Measurements from ENCODE around the gene JPH3.
"Not testable (repeated sequence)": the region's sequence is repeated elsewhere in the genome, so short reads cannot be mapped to it uniquely, and the experiment has no call there.

JPH3 gene

DNA sequence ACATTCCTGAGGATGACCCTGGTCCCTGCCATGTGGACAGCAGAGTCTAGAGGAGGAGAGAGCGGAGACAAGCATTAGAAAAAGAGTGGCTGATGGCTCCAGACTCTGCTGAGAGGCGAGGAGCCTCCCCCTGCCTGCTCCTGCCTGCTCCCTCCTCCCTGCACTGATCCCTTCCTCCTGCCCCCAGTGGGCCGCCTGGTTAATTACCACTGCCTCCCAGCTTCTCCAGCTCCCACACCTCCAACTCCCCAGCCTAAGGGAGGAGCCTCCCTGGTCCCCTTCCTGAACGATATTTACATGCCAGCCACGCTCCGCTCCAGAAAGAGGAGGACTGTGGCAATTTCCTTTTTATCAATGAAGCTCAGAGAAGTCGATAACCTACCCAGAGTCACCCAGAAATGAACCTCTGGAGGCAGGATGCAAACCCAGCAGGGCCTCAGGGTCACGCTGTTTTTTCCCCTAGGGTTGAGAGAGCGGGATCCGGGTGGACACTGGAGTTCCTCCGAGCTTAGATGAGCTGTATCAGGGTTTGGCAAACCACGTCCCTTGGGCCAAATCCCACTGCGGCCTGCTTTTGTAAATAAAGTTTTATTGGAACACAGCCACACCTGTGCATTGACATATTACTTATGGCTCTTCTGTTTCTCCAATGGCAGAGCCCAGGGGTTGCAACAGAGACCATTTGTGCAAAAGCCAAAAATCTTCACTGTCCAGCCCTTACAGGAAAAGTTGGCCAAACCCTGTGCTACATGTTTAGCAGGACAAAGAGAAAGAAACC lies 27.1 kb upstream of the JPH3 start:
- Histone ChIP-seq H3K9ac (ENCODE audit: low read depth in 1 of 2, low read length in 2 of 2) (no peak overlapping the region), H3K4me3 (ENCODE audit: low read depth in 1 of 2, low read length in 2 of 2) (no peak overlapping the region), H3K27me3 (ENCODE audit: control insufficient read depth in 1 of 2, insufficient read depth in 2 of 2, low read length in 2 of 2) (peaks cover 0 to 6% of the 10 kb centered on the region in 2 donors), H3K36me3 (ENCODE audit: control insufficient read depth in 1 of 2, insufficient read depth in 2 of 2, low read length in 2 of 2) (no peaks in the 10 kb centered on the region), H3K9me3 (ENCODE audit: control insufficient read depth in 1 of 2, low read length in 2 of 2) (no peaks in the 10 kb centered on the region), H3K4me1 (ENCODE audit: control insufficient read depth in 1 of 2, insufficient read depth in 2 of 2, low read length in 2 of 2) (peaks cover 5 to 8% of the 10 kb centered on the region in 2 donors), H3K27ac (ENCODE audit: low read depth, low read length) (no peak overlapping the region)

DNA sequence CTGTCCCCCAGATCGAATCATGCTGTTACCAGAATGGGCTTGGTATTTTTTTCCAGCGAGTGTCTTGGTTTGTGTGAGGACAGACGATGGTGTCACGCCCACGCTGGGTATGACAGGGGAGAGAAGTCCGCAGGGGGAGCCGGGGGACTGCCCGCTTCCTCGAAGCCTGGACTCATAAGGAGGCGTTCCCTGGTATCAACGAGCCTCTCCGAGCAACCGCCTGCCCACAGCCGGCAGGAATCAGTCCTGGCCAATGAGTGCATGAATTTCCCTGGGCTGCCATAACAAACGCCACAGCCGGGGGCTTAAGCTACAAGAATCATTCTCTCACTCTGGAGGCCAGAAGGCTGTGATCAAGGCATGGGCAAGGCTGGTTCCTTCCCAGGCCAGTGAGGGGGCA lies 26.1 kb upstream of the JPH3 start:
- peaks cover 0 to 6% of the 10 kb centered on the region in 2 donors for H3K27me3 ChIP-seq (ENCODE audit: control insufficient read depth in 1 of 2, insufficient read depth in 2 of 2, low read length in 2 of 2)
- no peaks in the 10 kb centered on the region for H3K36me3 ChIP-seq (ENCODE audit: control insufficient read depth in 1 of 2, insufficient read depth in 2 of 2, low read length in 2 of 2)
- H3K4me1 ChIP-seq (ENCODE audit: control insufficient read depth in 1 of 2, insufficient read depth in 2 of 2, low read length in 2 of 2) = peaks cover 5 to 7% of the 10 kb centered on the region in 2 donors
- no peaks in the 10 kb centered on the region for H3K9me3 ChIP-seq (ENCODE audit: control insufficient read depth in 1 of 2, low read length in 2 of 2)
- no peak overlapping the region for H3K9ac ChIP-seq (ENCODE audit: low read depth in 1 of 2, low read length in 2 of 2)
- H3K4me3 ChIP-seq (ENCODE audit: low read depth in 1 of 2, low read length in 2 of 2) = no peak overlapping the region
- no peak overlapping the region for H3K27ac ChIP-seq (ENCODE audit: low read depth, low read length)

DNA sequence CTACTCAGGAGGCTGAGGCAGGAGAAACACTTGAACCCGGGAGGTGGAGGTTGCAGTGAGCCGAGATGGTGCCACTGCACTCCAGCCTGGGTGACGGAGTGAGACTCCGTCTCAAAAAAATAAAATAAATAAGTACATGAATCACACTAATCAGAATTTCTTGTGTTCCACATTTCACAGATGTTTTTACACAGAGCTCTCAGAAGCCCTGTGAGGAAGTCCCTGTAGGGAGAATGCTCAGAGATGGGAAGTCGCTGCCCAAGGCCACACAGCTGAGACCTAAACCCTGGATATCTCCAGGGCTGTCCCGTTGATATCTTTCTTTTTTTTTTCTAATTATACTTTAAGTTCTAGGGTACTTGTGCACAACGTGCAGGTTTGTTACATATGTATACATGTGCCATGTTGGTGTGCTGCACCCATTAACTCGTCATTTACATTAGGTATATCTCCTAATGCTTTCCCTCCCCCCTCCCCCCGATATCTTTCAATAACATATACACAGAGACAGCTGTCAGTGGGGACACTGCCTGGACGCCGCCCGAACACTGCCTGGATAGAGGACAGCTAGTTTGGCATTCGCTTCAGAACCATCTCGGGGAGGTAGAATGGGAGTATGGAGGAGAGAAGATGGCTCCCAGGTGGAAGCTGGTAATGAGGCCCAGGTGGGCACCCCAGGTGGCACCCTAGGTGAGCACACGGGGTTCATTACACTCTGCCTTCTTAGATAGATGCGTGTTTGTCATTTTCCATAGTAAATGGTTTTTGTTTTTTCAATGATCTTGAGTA lies 24.0 kb upstream of the JPH3 start:
- H3K9ac ChIP-seq (ENCODE audit: low read depth in 1 of 2, low read length in 2 of 2); H3K27ac ChIP-seq (ENCODE audit: low read depth, low read length); H3K4me1 ChIP-seq (ENCODE audit: control insufficient read depth in 1 of 2, insufficient read depth in 2 of 2, low read length in 2 of 2); H3K9me3 ChIP-seq (ENCODE audit: control insufficient read depth in 1 of 2, low read length in 2 of 2); H3K36me3 ChIP-seq (ENCODE audit: control insufficient read depth in 1 of 2, insufficient read depth in 2 of 2, low read length in 2 of 2); H3K4me3 ChIP-seq (ENCODE audit: low read depth in 1 of 2, low read length in 2 of 2); H3K27me3 ChIP-seq (ENCODE audit: control insufficient read depth in 1 of 2, insufficient read depth in 2 of 2, low read length in 2 of 2): not testable (repeated sequence)

DNA sequence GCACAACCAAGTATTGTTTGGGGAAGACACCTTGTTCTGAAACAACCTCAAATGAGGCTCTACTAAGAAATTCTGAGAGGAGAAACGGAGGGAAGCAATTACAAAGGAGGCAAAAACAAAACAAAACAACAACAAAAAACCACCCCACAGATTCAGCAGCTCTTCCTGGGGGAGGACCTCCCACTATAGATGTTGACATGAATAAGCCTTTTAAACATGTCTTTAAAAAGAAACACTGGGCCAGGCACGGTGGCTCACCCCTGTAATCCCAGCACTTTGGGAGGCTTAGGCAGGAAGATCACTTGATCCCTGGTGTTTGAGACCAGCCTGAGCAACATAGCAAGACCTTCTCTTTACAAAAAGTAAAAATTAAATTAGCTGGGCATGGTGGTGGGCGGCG lies 22.6 kb upstream of the JPH3 start:
- H3K4me3 ChIP-seq (ENCODE audit: low read depth in 1 of 2, low read length in 2 of 2) = no peak overlapping the region

DNA sequence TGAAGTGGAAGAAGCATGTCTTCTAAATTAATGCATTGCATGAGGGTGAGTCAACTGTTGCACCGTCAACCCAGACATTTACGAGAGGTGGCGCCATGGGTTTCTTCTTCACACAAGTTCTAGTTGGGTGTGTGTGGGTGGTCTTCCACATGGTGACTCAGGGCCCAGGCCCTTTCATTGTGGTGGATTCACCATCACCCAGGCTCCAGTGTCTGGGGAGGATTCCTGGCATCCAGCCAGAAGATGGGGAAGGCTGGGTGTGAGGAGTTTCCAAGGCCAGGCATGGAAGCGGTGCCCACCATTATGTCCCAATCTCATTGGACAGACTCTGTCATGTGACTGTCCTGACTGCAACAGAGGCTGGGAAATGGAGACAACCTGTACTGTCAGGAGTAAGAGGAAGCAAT lies 21.4 kb upstream of the JPH3 start:
- Histone ChIP-seq H3K4me3 (ENCODE audit: low read depth in 1 of 2, low read length in 2 of 2) (no peak overlapping the region), H3K9me3 (ENCODE audit: control insufficient read depth in 1 of 2, low read length in 2 of 2) (no peaks in the 10 kb centered on the region), H3K36me3 (ENCODE audit: control insufficient read depth in 1 of 2, insufficient read depth in 2 of 2, low read length in 2 of 2) (no peaks in the 10 kb centered on the region), H3K9ac (ENCODE audit: low read depth in 1 of 2, low read length in 2 of 2) (no peak overlapping the region), H3K27ac (ENCODE audit: low read depth, low read length) (no peak overlapping the region), H3K27me3 (ENCODE audit: control insufficient read depth in 1 of 2, insufficient read depth in 2 of 2, low read length in 2 of 2) (peaks cover 7 to 11% of the 10 kb centered on the region in 2 donors), H3K4me1 (ENCODE audit: control insufficient read depth in 1 of 2, insufficient read depth in 2 of 2, low read length in 2 of 2) (peaks cover 0 to 8% of the 10 kb centered on the region in 2 donors)

More for the DNA sequence above, 22.6 kb upstream of the JPH3 start:
- no peaks in the 10 kb centered on the region for H3K36me3 ChIP-seq (ENCODE audit: control insufficient read depth in 1 of 2, insufficient read depth in 2 of 2, low read length in 2 of 2)
- no peaks in the 10 kb centered on the region for H3K9me3 ChIP-seq (ENCODE audit: control insufficient read depth in 1 of 2, low read length in 2 of 2)
- H3K27ac ChIP-seq (ENCODE audit: low read depth, low read length) = no peak overlapping the region
- peaks cover 11 to 12% of the 10 kb centered on the region in 2 donors for H3K27me3 ChIP-seq (ENCODE audit: control insufficient read depth in 1 of 2, insufficient read depth in 2 of 2, low read length in 2 of 2)
- H3K4me1 ChIP-seq (ENCODE audit: control insufficient read depth in 1 of 2, insufficient read depth in 2 of 2, low read length in 2 of 2) = peaks cover 0 to 8% of the 10 kb centered on the region in 2 donors
- no peak overlapping the region for H3K9ac ChIP-seq (ENCODE audit: low read depth in 1 of 2, low read length in 2 of 2)

DNA sequence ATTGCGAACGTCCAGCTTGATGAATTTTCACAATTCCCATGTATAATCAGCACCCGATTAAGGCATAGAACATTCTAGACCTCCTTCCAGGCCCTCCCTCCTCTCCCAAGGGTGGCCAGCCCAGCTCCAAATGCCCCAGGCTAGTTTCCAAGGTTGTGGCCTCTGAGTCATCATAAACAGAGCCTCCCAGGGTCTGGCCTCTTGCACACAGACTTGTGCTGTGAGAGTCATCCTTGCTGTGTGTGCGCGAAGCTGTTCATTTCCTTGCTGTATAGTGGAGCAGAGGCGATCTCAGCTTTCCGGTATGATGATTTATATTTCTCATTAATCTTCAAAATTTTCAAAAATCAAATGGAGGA lies 20.5 kb upstream of the JPH3 start:
- Histone ChIP-seq H3K27me3 (ENCODE audit: control insufficient read depth in 1 of 2, insufficient read depth in 2 of 2, low read length in 2 of 2) (peaks cover 7 to 11% of the 10 kb centered on the region in 2 donors), H3K4me3 (ENCODE audit: low read depth in 1 of 2, low read length in 2 of 2) (no peak overlapping the region), H3K4me1 (ENCODE audit: control insufficient read depth in 1 of 2, insufficient read depth in 2 of 2, low read length in 2 of 2) (peaks cover 0 to 8% of the 10 kb centered on the region in 2 donors), H3K9me3 (ENCODE audit: control insufficient read depth in 1 of 2, low read length in 2 of 2) (no peaks in the 10 kb centered on the region), H3K9ac (ENCODE audit: low read depth in 1 of 2, low read length in 2 of 2) (no peak overlapping the region), H3K36me3 (ENCODE audit: control insufficient read depth in 1 of 2, insufficient read depth in 2 of 2, low read length in 2 of 2) (no peaks in the 10 kb centered on the region), H3K27ac (ENCODE audit: low read depth, low read length) (no peak overlapping the region)

DNA sequence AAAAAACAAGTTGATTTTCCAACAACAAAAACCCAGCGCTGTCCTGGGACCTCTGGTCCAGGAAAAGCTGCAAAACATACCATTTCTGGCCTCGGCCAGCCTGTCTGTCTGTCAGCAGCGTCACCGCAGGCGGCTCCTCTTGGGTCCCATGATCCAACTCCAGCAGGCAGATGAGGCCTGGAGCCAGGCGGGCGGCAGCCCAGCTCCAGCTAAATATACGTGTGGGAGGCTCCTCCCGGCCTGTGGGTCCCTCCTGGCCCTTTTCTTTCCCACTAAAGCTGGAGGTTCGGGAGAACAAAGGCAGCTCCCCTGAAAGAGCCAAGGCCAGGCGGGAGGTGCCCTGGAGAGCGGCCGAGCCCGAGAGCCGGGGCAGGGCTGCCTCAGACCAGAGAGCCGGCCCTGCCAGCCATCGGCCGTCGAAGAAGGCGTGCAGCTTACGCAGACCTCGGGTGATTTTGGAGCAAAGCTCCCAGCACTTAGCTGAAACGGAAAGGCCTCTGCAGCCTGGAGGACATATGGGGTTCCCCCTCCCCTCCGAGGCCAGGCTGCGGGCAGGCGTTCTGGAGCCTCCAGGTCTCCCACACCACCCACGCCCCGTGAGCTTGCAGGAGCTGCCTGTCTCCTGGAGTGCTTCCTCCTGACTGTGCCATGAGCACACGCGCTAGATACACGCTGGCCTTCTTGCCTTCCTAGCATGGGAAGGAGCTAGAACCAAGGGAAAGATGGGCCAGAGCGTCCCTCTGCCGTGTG lies 19.9 kb upstream of the JPH3 start:
- Histone ChIP-seq H3K9me3 (ENCODE audit: control insufficient read depth in 1 of 2, low read length in 2 of 2) (no peaks in the 10 kb centered on the region), H3K9ac (ENCODE audit: low read depth in 1 of 2, low read length in 2 of 2) (no peak overlapping the region), H3K36me3 (ENCODE audit: control insufficient read depth in 1 of 2, insufficient read depth in 2 of 2, low read length in 2 of 2) (no peaks in the 10 kb centered on the region), H3K4me3 (ENCODE audit: low read depth in 1 of 2, low read length in 2 of 2) (no peak overlapping the region), H3K27me3 (ENCODE audit: control insufficient read depth in 1 of 2, insufficient read depth in 2 of 2, low read length in 2 of 2) (peaks cover 7 to 11% of the 10 kb centered on the region in 2 donors), H3K4me1 (ENCODE audit: control insufficient read depth in 1 of 2, insufficient read depth in 2 of 2, low read length in 2 of 2) (peaks cover 0 to 8% of the 10 kb centered on the region in 2 donors), H3K27ac (ENCODE audit: low read depth, low read length) (peak overlapping the region; percentile 80)

DNA sequence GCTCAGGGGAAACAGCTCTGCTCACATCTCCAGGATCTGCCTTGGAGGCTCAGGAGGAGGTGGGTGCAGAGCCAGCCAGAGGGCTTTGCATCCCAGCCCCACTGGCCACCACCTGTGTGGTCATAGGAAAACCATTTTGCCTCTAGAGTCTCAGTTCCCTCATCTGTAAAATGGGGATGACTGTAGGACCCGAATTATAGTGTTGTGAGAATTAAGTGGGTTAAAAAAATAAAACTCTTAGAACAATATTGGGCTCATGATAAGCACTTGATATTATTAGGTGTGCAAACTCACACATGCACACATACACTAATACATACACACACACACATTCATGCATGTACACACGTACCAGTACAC lies 19.4 kb upstream of the JPH3 start:
- Histone ChIP-seq H3K27me3 (ENCODE audit: control insufficient read depth in 1 of 2, insufficient read depth in 2 of 2, low read length in 2 of 2) (peaks cover 7 to 11% of the 10 kb centered on the region in 2 donors), H3K9ac (ENCODE audit: low read depth in 1 of 2, low read length in 2 of 2) (no peak overlapping the region), H3K4me1 (ENCODE audit: control insufficient read depth in 1 of 2, insufficient read depth in 2 of 2, low read length in 2 of 2) (peaks cover 0 to 8% of the 10 kb centered on the region in 2 donors), H3K4me3 (ENCODE audit: low read depth in 1 of 2, low read length in 2 of 2) (no peak overlapping the region), H3K9me3 (ENCODE audit: control insufficient read depth in 1 of 2, low read length in 2 of 2) (no peaks in the 10 kb centered on the region), H3K36me3 (ENCODE audit: control insufficient read depth in 1 of 2, insufficient read depth in 2 of 2, low read length in 2 of 2) (no peaks in the 10 kb centered on the region), H3K27ac (ENCODE audit: low read depth, low read length) (peak overlapping the region; percentile 80)

DNA sequence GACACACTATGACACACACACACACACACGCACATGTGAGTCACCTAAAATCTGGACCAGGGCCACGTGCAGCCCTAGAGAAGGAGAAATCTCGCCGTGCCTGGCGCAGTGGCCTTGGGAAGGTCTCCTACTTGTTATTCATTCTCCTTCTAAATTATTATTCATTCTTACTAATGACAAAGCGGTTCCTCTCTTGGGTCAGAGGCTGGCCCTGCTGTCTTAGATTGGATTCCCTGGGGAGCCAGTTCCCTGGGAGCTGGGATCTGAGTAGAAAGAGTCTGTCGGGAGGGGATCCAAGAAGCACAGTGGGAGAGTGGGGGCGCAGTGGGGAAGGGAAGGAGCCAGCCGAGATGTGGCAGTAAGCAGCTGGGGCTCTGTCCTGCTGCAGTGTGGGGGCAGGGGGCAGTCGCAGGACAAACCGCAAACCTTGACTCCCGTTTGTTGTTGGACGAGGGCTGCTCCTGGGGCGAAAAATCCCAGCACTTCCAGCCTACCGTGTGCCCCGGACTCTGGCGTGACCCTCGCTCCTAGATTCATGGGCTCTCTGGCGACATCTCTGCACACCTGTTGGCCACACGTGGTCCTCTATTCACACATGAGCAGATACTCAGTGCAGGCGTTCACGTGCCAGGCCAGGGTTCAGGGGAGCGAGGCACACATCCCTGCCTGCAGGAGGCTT lies 18.7 kb upstream of the JPH3 start:
- H3K27me3 ChIP-seq (ENCODE audit: control insufficient read depth in 1 of 2, insufficient read depth in 2 of 2, low read length in 2 of 2) = peaks cover 7 to 11% of the 10 kb centered on the region in 2 donors
- no peak overlapping the region for H3K4me3 ChIP-seq (ENCODE audit: low read depth in 1 of 2, low read length in 2 of 2)
- no peaks in the 10 kb centered on the region for H3K9me3 ChIP-seq (ENCODE audit: control insufficient read depth in 1 of 2, low read length in 2 of 2)
- H3K27ac ChIP-seq (ENCODE audit: low read depth, low read length) = no peak overlapping the region
- peaks cover 0 to 8% of the 10 kb centered on the region in 2 donors for H3K4me1 ChIP-seq (ENCODE audit: control insufficient read depth in 1 of 2, insufficient read depth in 2 of 2, low read length in 2 of 2)
- H3K36me3 ChIP-seq (ENCODE audit: control insufficient read depth in 1 of 2, insufficient read depth in 2 of 2, low read length in 2 of 2) = no peaks in the 10 kb centered on the region
- no peak overlapping the region for H3K9ac ChIP-seq (ENCODE audit: low read depth in 1 of 2, low read length in 2 of 2)
